ENCODE data around the gene CTXND1.

GRCh38 chr15:80162059-80162554 is 89.9 kb downstream of the CTXND1 start:
- TF ChIP-seq NFIC (IDR thresholded peaks at IDR 0.05): no peak
- no peak for TF ChIP-seq MAX (IDR thresholded peaks at IDR 0.05)
- no peak for TF ChIP-seq CEBPB (IDR thresholded peaks at IDR 0.05)
- TF ChIP-seq FOXM1 (IDR thresholded peaks at IDR 0.05; ENCODE audit: borderline replicate concordance, low read depth): no peak
- TF ChIP-seq CREB1 (IDR thresholded peaks at IDR 0.05; ENCODE audit: low read depth): no peak
- no peak for TF ChIP-seq EGR1 (IDR thresholded peaks at IDR 0.05)
- no peak for TF ChIP-seq TAF1 (IDR thresholded peaks at IDR 0.05; ENCODE audit: low read depth)
- TF ChIP-seq TEAD4 (IDR thresholded peaks at IDR 0.05): no peak

Data from Ishikawa (cell line).